HEK293T (cell line): ENCODE measurements around the gene TMEM202.

Experiments
- ARNT ChIP-seq: fragments of 450-650 bp; IDR thresholded peaks from 2 replicates; pipeline ENCODE4 v1.6.1; 2017; ENCODE audit warnings: mild to moderate bottlenecking
- BHLHE40 ChIP-seq: fragments of 450-650 bp; IDR thresholded peaks from 2 replicates; pipeline ENCODE4 v1.6.1; 2016; ENCODE audit warnings: mild to moderate bottlenecking, moderate library complexity, borderline replicate concordance
- ELF4 ChIP-seq: fragments of 450-650 bp; IDR thresholded peaks from 2 replicates; pipeline ENCODE4 v1.6.1; 2017; ENCODE audit warnings: antibody characterized with exemption
- FOXA1 ChIP-seq: fragments of 450-650 bp; IDR thresholded peaks from 2 replicates; pipeline ENCODE4 v1.6.1; 2016; ENCODE audit warnings: mild to moderate bottlenecking
- FOXM1 ChIP-seq: fragments of 450-650 bp; IDR thresholded peaks from 2 replicates; pipeline ENCODE4 v1.6.1; 2017; ENCODE audit warnings: mild to moderate bottlenecking, borderline replicate concordance
- HDGF ChIP-seq: fragments of 450-650 bp; IDR thresholded peaks from 2 replicates; pipeline ENCODE4 v1.6.1; 2017; ENCODE audit warnings: antibody characterized with exemption, borderline replicate concordance
- LEF1 ChIP-seq: fragments of 450-650 bp; IDR thresholded peaks from 2 replicates; pipeline ENCODE4 v1.6.1; 2017; ENCODE audit warnings: mild to moderate bottlenecking, borderline replicate concordance
- SP1 ChIP-seq: fragments of 450-650 bp; IDR thresholded peaks from 2 replicates; pipeline ENCODE4 v1.6.1; 2017
- SUZ12 ChIP-seq: fragments of 450-650 bp; IDR thresholded peaks from 2 replicates; pipeline ENCODE4 v1.6.1; 2016; ENCODE audit warnings: mild to moderate bottlenecking

- TF ChIP-seq SP1: no peak
- TF ChIP-seq BHLHE40: no peak
- TF ChIP-seq FOXM1: no peak
- no peak for TF ChIP-seq LEF1
- no peak for TF ChIP-seq FOXA1
- no peak for TF ChIP-seq ELF4
- no peak for TF ChIP-seq ARNT
- TF ChIP-seq HDGF: no peak
- TF ChIP-seq SUZ12: no peak
Measured at GRCh38 chr15:72387741-72388140, 10.4 kb upstream of the TMEM202 start.
